ENCODE results near the gene ACKR4.
"Not testable (repeated sequence)": the region's sequence is repeated elsewhere in the genome, so short reads cannot be mapped to it uniquely, and the experiment has no call there.

ACKR4 gene

GRCh38 chr3:132596816-132597433 lies at the start of gene ACKR4:
TSS of gene ACKR4 (plus strand) at chr3:132597270. CDS start at chr3:132600398, 3,128 bp downstream.
- no peak within 1 kb of the TSS for H3K9ac ChIP-seq (ENCODE audit: low read length in 2 of 2)
- H3K36me3 ChIP-seq (ENCODE audit: control insufficient read depth in 2 of 2, insufficient read depth in 2 of 2, low read length in 2 of 2), result peaks cover 3 to 5% of the 10 kb centered on the region in 2 donors
- no peak within 1 kb of the TSS for H3K4me3 ChIP-seq (ENCODE audit: low read length in 2 of 2)
- H3K27ac ChIP-seq (ENCODE audit: low read length), result no peak within 1 kb of the TSS
- H3K4me1 ChIP-seq (ENCODE audit: control insufficient read depth, insufficient read depth, low read length), result no peaks in the 10 kb centered on the region
- no peaks in the 10 kb centered on the region for H3K9me3 ChIP-seq (ENCODE audit: control insufficient read depth in 2 of 2, low read length in 2 of 2)
- H3K27me3 ChIP-seq (ENCODE audit: control insufficient read depth in 1 of 2, insufficient read depth in 2 of 2, low read length in 2 of 2), result no peaks in the 10 kb centered on the region

DNA sequence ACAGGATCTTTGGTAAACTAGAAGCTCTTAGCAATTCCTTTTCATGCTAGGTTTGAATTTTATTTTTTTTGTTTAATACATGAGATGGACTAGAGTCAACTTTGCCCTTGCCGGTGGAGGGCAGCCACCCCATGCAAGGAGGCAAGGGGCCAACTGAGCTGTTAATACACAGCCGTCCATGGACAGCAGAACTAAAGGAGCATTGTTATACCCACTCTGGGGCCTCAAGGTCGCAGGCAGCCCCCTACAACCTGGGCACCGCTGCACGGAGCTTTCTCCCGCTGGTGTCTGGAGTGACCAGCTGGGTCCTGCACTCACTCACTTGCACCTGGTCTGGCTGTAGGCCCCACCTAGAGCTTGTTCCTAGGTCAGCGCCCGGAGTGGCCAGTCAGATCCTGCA lies 47.9 kb upstream of the ACKR4 start:
- Histone ChIP-seq H3K4me1 (ENCODE audit: control insufficient read depth, insufficient read depth, low read length) (peaks cover 4% of the 10 kb centered on the region), H3K27ac (ENCODE audit: low read length) (no peak overlapping the region), H3K9ac (ENCODE audit: low read length in 2 of 2) (no peak overlapping the region), H3K36me3 (ENCODE audit: control insufficient read depth in 2 of 2, insufficient read depth in 2 of 2, low read length in 2 of 2) (no peaks in the 10 kb centered on the region), H3K4me3 (ENCODE audit: low read length in 2 of 2) (no peak overlapping the region), H3K9me3 (ENCODE audit: control insufficient read depth in 2 of 2, low read length in 2 of 2) (no peaks in the 10 kb centered on the region), H3K27me3 (ENCODE audit: control insufficient read depth in 1 of 2, insufficient read depth in 2 of 2, low read length in 2 of 2) (no peaks in the 10 kb centered on the region)

DNA sequence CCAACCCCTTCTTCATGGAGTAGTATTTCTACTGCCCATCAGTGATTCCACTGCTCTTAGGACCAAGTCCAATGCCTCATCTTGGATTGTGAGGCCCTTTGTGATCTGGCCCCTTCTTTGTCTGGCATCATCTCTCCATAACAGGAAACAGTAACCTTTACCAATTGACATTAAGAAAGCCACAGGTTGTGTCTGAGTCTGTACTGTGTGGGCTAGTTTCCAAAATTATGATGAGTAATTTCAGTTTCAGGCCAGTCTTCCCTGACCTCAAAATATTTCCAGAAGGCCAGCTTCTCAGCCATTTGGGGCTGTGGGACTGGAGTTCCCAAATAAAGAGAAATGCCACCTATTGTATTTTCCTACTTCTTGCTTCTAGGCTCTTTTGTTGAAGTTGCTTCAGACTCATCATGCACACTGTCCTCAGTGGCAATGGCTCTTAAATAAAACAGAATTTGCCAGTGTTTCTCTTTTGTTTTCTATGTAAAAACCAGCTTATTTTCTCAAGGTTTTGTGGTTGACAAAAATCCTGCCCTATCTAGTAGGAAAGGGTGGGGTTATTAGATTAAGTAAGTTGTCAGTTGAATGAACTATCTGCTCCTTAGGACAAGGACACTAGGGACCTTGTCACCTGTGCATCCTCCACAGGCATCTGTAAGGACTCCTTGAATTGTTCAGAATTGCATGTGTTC lies 47.0 kb upstream of the ACKR4 start:
- Histone ChIP-seq H3K4me3 (ENCODE audit: low read length in 2 of 2) (no peak overlapping the region), H3K9me3 (ENCODE audit: control insufficient read depth in 2 of 2, low read length in 2 of 2) (no peaks in the 10 kb centered on the region), H3K9ac (ENCODE audit: low read length in 2 of 2) (no peak overlapping the region), H3K27ac (ENCODE audit: low read length) (no peak overlapping the region), H3K36me3 (ENCODE audit: control insufficient read depth in 2 of 2, insufficient read depth in 2 of 2, low read length in 2 of 2) (no peaks in the 10 kb centered on the region), H3K4me1 (ENCODE audit: control insufficient read depth, insufficient read depth, low read length) (peaks cover 4% of the 10 kb centered on the region), H3K27me3 (ENCODE audit: control insufficient read depth in 1 of 2, insufficient read depth in 2 of 2, low read length in 2 of 2) (no peaks in the 10 kb centered on the region)

GRCh38 chr3:132550579-132551305 lies 46.3 kb upstream of the ACKR4 start:
- Histone ChIP-seq H3K4me3 (ENCODE audit: low read length in 2 of 2) (no peak overlapping the region), H3K4me1 (ENCODE audit: control insufficient read depth, insufficient read depth, low read length) (peaks cover 8% of the 10 kb centered on the region), H3K9ac (ENCODE audit: low read length in 2 of 2) (no peak overlapping the region), H3K27me3 (ENCODE audit: control insufficient read depth in 1 of 2, insufficient read depth in 2 of 2, low read length in 2 of 2) (no peaks in the 10 kb centered on the region), H3K27ac (ENCODE audit: low read length) (no peak overlapping the region), H3K36me3 (ENCODE audit: control insufficient read depth in 2 of 2, insufficient read depth in 2 of 2, low read length in 2 of 2) (no peaks in the 10 kb centered on the region), H3K9me3 (ENCODE audit: control insufficient read depth in 2 of 2, low read length in 2 of 2) (no peaks in the 10 kb centered on the region)

GRCh38 chr3:132553826-132554225 lies 43.2 kb upstream of the ACKR4 start:
- Histone ChIP-seq H3K36me3 (ENCODE audit: control insufficient read depth in 2 of 2, insufficient read depth in 2 of 2, low read length in 2 of 2) (peaks cover 5 to 8% of the 10 kb centered on the region in 2 donors), H3K9me3 (ENCODE audit: control insufficient read depth in 2 of 2, low read length in 2 of 2) (no peaks in the 10 kb centered on the region), H3K4me3 (ENCODE audit: low read length in 2 of 2) (no peak overlapping the region), H3K27me3 (ENCODE audit: control insufficient read depth in 1 of 2, insufficient read depth in 2 of 2, low read length in 2 of 2) (no peaks in the 10 kb centered on the region), H3K4me1 (ENCODE audit: control insufficient read depth, insufficient read depth, low read length) (peaks cover 13% of the 10 kb centered on the region), H3K27ac (ENCODE audit: low read length) (no peak overlapping the region), H3K9ac (ENCODE audit: low read length in 2 of 2) (no peak overlapping the region)

- no peak overlapping the region for H3K9ac ChIP-seq (ENCODE audit: low read length in 2 of 2)
Observed at GRCh38 chr3:132554437-132554836, 42.6 kb upstream of the ACKR4 start.

DNA sequence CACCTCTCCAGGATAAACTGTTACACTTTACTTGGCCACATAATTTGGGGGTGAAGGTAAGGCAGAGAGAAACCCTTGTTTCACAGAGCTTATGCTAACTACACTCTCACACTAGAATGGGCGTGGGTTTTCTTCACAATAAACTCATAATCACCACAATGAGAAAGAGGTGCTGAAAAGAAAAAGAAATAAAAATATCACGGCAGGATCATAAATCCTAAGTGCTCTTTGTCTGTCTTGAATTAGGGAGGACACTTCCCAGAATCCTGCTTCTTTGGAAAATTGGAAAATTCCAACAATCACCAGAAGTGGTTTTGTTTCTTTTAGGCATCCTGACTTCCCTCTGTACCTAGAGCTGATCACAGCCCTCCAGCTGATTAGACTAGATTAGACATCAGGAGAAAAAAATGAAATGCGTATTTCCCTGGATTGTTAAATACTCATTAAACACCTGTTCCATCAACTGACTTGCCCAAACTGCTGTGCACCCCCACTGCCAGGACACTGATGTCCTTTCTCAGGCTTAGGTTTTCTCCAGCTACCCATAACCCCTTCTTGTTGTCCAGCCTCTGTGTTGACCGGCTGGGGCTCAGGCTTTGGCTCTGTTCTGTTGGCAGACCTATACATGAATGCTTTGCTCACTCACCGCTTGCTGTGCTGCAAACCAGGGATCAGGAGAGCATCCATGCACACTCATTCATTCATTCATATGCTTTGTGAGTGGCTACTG lies 41.6 kb upstream of the ACKR4 start:
- no peaks in the 10 kb centered on the region for H3K27me3 ChIP-seq (ENCODE audit: control insufficient read depth in 1 of 2, insufficient read depth in 2 of 2, low read length in 2 of 2)
- peaks cover 14 to 15% of the 10 kb centered on the region in 2 donors for H3K36me3 ChIP-seq (ENCODE audit: control insufficient read depth in 2 of 2, insufficient read depth in 2 of 2, low read length in 2 of 2)
- H3K27ac ChIP-seq (ENCODE audit: low read length), result no peak overlapping the region
- H3K4me1 ChIP-seq (ENCODE audit: control insufficient read depth, insufficient read depth, low read length), result peaks cover 11% of the 10 kb centered on the region
- H3K4me3 ChIP-seq (ENCODE audit: low read length in 2 of 2), result no peak overlapping the region
- no peak overlapping the region for H3K9ac ChIP-seq (ENCODE audit: low read length in 2 of 2)
- no peaks in the 10 kb centered on the region for H3K9me3 ChIP-seq (ENCODE audit: control insufficient read depth in 2 of 2, low read length in 2 of 2)

More at GRCh38 chr3:132554437-132554836, 42.6 kb upstream of the ACKR4 start:
- H3K36me3 ChIP-seq (ENCODE audit: control insufficient read depth in 2 of 2, insufficient read depth in 2 of 2, low read length in 2 of 2), result peaks cover 8 to 11% of the 10 kb centered on the region in 2 donors
- peaks cover 13% of the 10 kb centered on the region for H3K4me1 ChIP-seq (ENCODE audit: control insufficient read depth, insufficient read depth, low read length)
- H3K4me3 ChIP-seq (ENCODE audit: low read length in 2 of 2), result no peak overlapping the region
- H3K27me3 ChIP-seq (ENCODE audit: control insufficient read depth in 1 of 2, insufficient read depth in 2 of 2, low read length in 2 of 2), result no peaks in the 10 kb centered on the region
- H3K27ac ChIP-seq (ENCODE audit: low read length), result no peak overlapping the region
- no peaks in the 10 kb centered on the region for H3K9me3 ChIP-seq (ENCODE audit: control insufficient read depth in 2 of 2, low read length in 2 of 2)

GRCh38 chr3:132556036-132556386 lies 41.1 kb upstream of the ACKR4 start:
- not testable (repeated sequence) for H3K27ac ChIP-seq (ENCODE audit: low read length); H3K9ac ChIP-seq (ENCODE audit: low read length in 2 of 2); H3K4me3 ChIP-seq (ENCODE audit: low read length in 2 of 2); H3K27me3 ChIP-seq (ENCODE audit: control insufficient read depth in 1 of 2, insufficient read depth in 2 of 2, low read length in 2 of 2); H3K9me3 ChIP-seq (ENCODE audit: control insufficient read depth in 2 of 2, low read length in 2 of 2)
- Histone ChIP-seq H3K4me1 (ENCODE audit: control insufficient read depth, insufficient read depth, low read length) (peaks cover 11% of the 10 kb centered on the region), H3K36me3 (ENCODE audit: control insufficient read depth in 2 of 2, insufficient read depth in 2 of 2, low read length in 2 of 2) (peaks cover 15 to 19% of the 10 kb centered on the region in 2 donors)

- no peaks in the 10 kb centered on the region for H3K9me3 ChIP-seq (ENCODE audit: control insufficient read depth in 2 of 2, low read length in 2 of 2)
- peaks cover 15 to 19% of the 10 kb centered on the region in 2 donors for H3K36me3 ChIP-seq (ENCODE audit: control insufficient read depth in 2 of 2, insufficient read depth in 2 of 2, low read length in 2 of 2)
- H3K27ac ChIP-seq (ENCODE audit: low read length), result no peak overlapping the region
- H3K4me3 ChIP-seq (ENCODE audit: low read length in 2 of 2), result no peak overlapping the region
- H3K9ac ChIP-seq (ENCODE audit: low read length in 2 of 2), result no peak overlapping the region
- H3K4me1 ChIP-seq (ENCODE audit: control insufficient read depth, insufficient read depth, low read length), result peaks cover 11% of the 10 kb centered on the region
- H3K27me3 ChIP-seq (ENCODE audit: control insufficient read depth in 1 of 2, insufficient read depth in 2 of 2, low read length in 2 of 2), result no peaks in the 10 kb centered on the region
Observed at GRCh38 chr3:132556508-132557159, 40.4 kb upstream of the ACKR4 start.

DNA sequence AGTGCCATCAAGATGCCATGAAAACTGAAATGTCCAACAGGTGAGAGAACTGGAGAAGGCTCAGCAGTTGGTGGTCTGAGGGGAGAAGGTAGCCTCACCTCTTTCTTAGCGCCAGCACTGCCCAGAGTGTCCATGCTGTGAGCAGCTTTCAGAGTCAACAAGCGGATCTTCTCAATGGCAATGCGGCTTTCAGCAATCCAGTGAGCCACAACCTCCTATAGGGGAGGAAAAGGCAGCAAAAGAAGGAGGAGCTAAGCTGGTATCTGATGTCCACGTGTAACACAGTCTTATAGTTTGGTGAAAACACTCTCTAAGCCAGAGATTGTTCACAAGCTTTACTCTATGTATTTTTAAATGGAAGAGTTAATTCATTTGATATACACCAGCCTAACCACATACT lies 36.1 kb upstream of the ACKR4 start:
- Histone ChIP-seq H3K4me3 (ENCODE audit: low read length in 2 of 2) (no peak overlapping the region), H3K9ac (ENCODE audit: low read length in 2 of 2) (no peak overlapping the region), H3K4me1 (ENCODE audit: control insufficient read depth, insufficient read depth, low read length) (peaks cover 5% of the 10 kb centered on the region), H3K9me3 (ENCODE audit: control insufficient read depth in 2 of 2, low read length in 2 of 2) (no peaks in the 10 kb centered on the region), H3K36me3 (ENCODE audit: control insufficient read depth in 2 of 2, insufficient read depth in 2 of 2, low read length in 2 of 2) (peaks cover 17 to 19% of the 10 kb centered on the region in 2 donors), H3K27me3 (ENCODE audit: control insufficient read depth in 1 of 2, insufficient read depth in 2 of 2, low read length in 2 of 2) (no peaks in the 10 kb centered on the region), H3K27ac (ENCODE audit: low read length) (no peak overlapping the region)
